ENCODE results near the gene MBNL2. TPM values are rescaled to one million over a fixed set of nuclear protein-coding genes. Genes with fewer than 3 reads are reported as not detected.

The MBNL2 gene
- total RNA-seq, 1 donor from 2014 or later: 71.8 TPM

DNA sequence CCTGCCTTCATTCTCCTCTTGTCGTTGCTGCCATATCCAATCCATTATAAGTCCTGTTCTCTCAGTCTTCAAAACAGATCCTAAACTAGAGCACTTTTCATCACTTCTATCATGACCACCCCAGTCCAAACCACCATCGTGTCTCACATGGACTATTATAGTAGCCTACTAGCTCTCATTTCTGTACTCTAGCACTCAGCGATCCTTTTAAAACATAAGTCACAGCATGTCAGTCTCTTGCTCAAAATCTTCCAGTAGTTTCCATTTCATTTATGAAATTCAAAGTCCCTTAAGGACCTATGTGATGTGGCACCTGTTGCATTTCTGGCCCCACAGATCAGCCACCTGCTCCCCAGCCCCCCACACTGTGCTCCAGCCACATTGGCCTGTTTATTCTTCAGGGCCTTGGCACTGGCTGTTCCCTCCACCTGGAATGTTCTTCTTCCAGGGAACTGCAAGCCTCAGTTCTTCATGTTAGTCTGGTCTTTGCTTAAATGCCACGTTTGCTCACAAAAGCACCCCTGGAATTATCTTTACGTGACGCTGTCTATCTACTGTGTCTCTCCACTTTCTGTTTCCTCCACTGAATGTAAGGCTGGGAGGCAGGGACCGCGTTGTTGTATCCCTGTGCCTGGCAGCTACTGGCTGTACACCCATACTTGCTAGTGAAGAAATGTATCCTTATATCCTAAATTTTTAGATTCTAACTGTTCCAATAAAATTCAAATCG is 64.3 kb downstream of the MBNL2 start:
- no peak for DNase-seq (ENCODE audit: low spot score in 2 of 2, unreplicated experiment in 2 of 2)
- Mint-ChIP-seq H3K27ac (no peak overlapping the region), H3K9me3 (no peaks in the 10 kb centered on the region), H3K27me3 (ENCODE audit: low read depth) (no peaks in the 10 kb centered on the region), H3K4me1 (peaks cover 9% of the 10 kb centered on the region), H3K36me3 (peaks cover 16% of the 10 kb centered on the region), H3K4me3 (no peak overlapping the region)
- TF ChIP-seq, protein P1, sequence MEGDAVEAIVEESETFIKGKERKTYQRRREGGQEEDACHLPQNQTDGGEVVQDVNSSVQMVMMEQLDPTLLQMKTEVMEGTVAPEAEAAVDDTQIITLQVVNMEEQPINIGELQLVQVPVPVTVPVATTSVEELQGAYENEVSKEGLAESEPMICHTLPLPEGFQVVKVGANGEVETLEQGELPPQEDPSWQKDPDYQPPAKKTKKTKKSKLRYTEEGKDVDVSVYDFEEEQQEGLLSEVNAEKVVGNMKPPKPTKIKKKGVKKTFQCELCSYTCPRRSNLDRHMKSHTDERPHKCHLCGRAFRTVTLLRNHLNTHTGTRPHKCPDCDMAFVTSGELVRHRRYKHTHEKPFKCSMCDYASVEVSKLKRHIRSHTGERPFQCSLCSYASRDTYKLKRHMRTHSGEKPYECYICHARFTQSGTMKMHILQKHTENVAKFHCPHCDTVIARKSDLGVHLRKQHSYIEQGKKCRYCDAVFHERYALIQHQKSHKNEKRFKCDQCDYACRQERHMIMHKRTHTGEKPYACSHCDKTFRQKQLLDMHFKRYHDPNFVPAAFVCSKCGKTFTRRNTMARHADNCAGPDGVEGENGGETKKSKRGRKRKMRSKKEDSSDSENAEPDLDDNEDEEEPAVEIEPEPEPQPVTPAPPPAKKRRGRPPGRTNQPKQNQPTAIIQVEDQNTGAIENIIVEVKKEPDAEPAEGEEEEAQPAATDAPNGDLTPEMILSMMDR (IDR thresholded peaks at IDR 0.05; ENCODE audit: unreplicated experiment): no peak

DNA sequence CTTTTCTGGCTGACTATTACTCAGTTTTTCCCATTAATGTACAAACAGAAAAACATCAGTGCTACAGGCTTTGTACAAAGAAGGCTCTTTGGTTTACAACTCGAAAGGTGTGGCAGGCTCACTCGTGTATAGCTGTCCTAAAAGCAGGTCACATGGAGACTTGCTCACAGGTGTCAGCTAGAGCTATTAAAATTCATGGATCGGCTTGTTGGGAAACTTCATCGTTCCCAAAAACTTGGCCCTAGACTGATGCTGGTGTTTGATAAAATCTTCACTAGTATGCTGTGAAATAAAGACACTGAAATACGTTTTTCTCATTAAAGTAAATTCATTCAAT is 64.9 kb downstream of the MBNL2 start:
- Mint-ChIP-seq H3K9me3 (no peaks in the 10 kb centered on the region), H3K27me3 (ENCODE audit: low read depth) (no peaks in the 10 kb centered on the region), H3K36me3 (peaks cover 16% of the 10 kb centered on the region), H3K4me1 (peaks cover 7% of the 10 kb centered on the region), H3K27ac (no peak overlapping the region), H3K4me3 (no peak overlapping the region)
- TF ChIP-seq, protein P1 (IDR thresholded peaks at IDR 0.05; ENCODE audit: unreplicated experiment): no peak
- DNase-seq (ENCODE audit: low spot score in 2 of 2, unreplicated experiment in 2 of 2): no peak

DNA sequence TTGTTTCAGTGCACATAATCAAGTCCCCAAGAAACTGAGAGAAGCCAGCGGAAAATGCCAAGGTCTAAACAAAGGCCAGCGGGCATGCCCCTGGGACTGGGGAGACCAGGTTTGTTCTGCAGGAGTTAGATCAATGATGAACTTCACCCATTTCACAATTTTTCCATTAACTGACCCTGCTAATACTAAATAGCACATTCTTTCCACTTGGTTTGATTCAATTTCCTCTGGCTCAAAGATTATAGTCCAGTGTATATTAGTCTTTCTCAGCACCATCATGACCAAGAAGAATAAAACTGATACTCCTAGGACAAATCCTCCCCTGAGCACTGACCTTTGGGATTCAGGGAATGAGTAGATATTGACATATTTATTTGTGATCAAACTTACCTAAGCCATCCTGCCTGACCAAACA is 66.4 kb downstream of the MBNL2 start:
- TF ChIP-seq, protein P1 (IDR thresholded peaks at IDR 0.05; ENCODE audit: unreplicated experiment): no peak
- no peak for DNase-seq (ENCODE audit: low spot score in 2 of 2, unreplicated experiment in 2 of 2)
- no peaks in the 10 kb centered on the region for H3K27me3 Mint-ChIP-seq (ENCODE audit: low read depth)
- peaks cover 7% of the 10 kb centered on the region for H3K4me1 Mint-ChIP-seq
- no peaks in the 10 kb centered on the region for H3K9me3 Mint-ChIP-seq
- no peak overlapping the region for H3K4me3 Mint-ChIP-seq
- peaks cover 14% of the 10 kb centered on the region for H3K36me3 Mint-ChIP-seq
- no peak overlapping the region for H3K27ac Mint-ChIP-seq

DNA sequence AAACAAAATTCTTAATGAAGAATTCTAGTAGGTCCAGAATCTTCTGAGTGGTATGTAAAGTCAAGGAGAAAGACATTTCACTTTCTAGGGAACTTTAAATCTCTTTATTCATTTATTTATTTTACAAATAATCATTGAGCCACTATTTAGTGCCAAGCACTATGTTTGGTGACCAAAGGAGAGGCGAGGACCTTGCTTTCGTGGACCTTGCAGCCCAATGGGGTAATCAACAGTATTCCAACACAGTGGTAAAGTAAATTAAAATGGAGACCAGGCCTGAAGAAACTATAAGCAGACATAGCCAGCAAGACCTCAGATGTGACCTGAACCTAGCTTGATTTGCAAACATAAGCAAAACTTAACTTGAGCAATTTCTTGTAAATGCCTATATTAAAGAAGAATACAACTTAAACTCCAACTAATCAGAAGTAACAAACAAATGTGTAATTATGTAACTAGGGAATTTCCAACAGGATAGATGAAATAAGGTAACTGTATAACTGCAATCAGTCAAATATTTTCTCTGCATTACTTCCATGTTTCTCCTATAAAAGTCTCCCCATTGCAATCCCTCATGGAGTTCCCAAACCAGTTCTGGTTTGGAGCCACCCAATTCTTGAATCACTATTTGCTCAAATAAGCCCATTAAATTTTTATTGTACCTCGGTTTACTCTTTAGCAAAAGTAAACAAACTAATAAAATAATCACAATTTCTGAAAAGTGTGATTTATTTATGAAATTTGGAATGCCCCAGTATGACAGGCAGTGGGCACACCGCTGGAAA is 67.6 kb downstream of the MBNL2 start:
- DNase-seq (ENCODE audit: low spot score in 2 of 2, unreplicated experiment in 2 of 2): no peak
- no peak overlapping the region for H3K4me3 Mint-ChIP-seq
- TF ChIP-seq, protein P1 (IDR thresholded peaks at IDR 0.05; ENCODE audit: unreplicated experiment): no peak
- H3K9me3 Mint-ChIP-seq: no peaks in the 10 kb centered on the region
- no peaks in the 10 kb centered on the region for H3K27me3 Mint-ChIP-seq (ENCODE audit: low read depth)
- H3K27ac Mint-ChIP-seq: no peak overlapping the region
- peaks cover 14% of the 10 kb centered on the region for H3K36me3 Mint-ChIP-seq
- H3K4me1 Mint-ChIP-seq: peaks cover 7% of the 10 kb centered on the region

DNA sequence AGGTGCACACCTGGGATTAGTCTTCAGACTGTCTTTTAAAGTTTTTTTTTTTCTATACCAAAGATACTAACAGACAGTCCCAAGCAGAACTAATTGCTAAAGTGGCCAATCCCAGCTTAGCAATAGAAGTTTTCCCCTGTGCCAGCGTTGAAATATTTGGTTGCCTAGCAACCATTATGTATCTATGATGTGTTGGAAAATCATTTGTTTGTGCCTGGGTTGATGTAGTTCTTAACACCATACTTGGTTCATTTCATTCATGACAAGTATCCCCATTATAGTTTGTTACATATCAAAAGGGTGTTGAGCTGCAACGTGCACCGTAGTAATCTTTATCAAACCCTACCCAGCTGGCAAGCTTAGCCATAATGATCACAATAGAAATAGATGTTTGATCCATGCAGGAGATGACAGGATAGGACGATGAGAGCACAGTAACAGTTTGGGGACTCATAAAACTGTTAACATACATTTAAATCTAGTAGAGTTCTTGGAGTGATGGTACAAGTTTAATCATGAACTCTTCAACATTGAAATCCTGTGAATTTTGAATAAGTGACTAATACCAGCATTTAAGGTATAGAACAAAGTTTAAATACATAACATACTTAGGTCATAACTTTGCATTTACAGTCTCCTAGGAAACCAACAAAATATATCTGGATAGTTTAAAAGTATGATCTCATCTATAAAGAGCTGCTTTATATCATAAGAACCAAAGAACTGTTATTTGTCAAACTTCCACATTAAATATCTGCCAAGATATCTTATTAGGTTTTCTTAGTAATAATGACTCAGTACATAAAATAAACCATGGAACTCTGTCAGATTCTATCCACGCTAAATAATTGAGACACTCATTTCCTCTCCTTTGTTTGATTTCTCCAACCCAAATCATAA is 73.4 kb downstream of the MBNL2 start:
- Mint-ChIP-seq H3K36me3 (peaks cover 14% of the 10 kb centered on the region), H3K4me1 (peaks cover 14% of the 10 kb centered on the region), H3K27me3 (ENCODE audit: low read depth) (no peaks in the 10 kb centered on the region), H3K27ac (peak overlapping the region; percentile 23), H3K4me3 (no peak overlapping the region), H3K9me3 (no peaks in the 10 kb centered on the region)
- DNase-seq (ENCODE audit: low spot score in 2 of 2, unreplicated experiment in 2 of 2): no peak
- TF ChIP-seq, protein P1 (IDR thresholded peaks at IDR 0.05; ENCODE audit: unreplicated experiment): no peak

Data from mesothelial cell of epicardium (in vitro differentiated cells).